ENCODE data around the gene MFRP.

MFRP gene

GRCh38 chr11:119295178-119295577, 51.3 kb downstream of the MFRP start:
- no peak for DNase-seq (ENCODE audit: low read depth in 2 of 2)

GRCh38 chr11:119293461-119293860, 53.0 kb downstream of the MFRP start:
- no peak for DNase-seq (ENCODE audit: low read depth in 2 of 2)

- DNase-seq (ENCODE audit: low read depth in 2 of 2), result no peak
Measured at GRCh38 chr11:119290894-119291497, 55.5 kb downstream of the MFRP start.
